Sigmoid colon (tissue), 3 donors: Measurements from ENCODE around the gene TXNRD2.

Experiments
- CTCF ChIP-seq, 4 experiments: fragments of 450-650 bp in 3 of 4; fragments of 200-600 bp in 1 of 4; IDR thresholded peaks; one replicate each; pipeline ENCODE4 v1.5.1; 2016 to 2019; ENCODE audit warnings: antibody characterized with exemption in 4 of 4, mild to moderate bottlenecking in 3 of 4, moderate library complexity in 2 of 4
- POLR2A ChIP-seq, 2 donors: fragments of 450-650 bp; IDR thresholded peaks; one replicate each; pipeline ENCODE4 v1.6.1; 2016; ENCODE audit warnings: antibody characterized with exemption in 2 of 2, mild to moderate bottlenecking in 2 of 2, moderate library complexity in 2 of 2

DNA sequence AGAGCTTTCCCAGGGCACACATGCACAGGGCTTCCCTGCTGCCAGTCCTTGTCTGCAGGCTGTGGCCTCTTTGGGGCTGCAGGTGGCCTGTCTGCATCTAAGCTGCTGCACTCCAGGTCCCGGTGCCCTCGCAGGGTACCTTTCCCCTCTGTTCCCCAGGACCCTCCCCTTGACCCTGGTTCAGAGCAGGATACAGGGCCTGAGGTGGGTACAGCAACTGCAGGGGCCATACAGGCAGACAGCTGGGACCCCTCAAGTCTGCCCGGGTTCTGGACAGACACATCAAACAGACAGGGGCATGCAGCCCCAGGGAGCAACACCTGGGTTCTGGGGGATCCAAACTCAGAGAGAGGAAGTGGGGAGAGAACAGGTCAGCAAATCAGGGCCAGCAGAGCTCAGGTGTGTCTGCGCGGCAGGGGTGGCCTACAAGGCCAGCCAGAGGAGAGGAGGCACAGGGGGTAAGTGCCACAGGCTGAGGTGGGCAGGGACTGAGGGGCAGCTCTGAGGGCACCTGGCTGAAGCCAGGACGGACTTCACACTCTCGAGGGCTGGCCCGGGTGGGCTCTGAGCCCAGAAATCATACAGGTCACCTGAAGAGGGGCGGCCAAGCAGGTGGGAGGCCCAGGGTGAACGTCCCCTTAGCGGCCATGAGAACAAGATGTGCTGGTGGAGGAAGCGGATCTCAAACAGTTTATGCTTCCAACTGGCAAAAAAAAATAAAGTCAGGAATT, 29.9 kb downstream of the TXNRD2 start:
- TF ChIP-seq POLR2A (IDR thresholded peaks at IDR 0.05) (no peak), CTCF (IDR thresholded peaks at IDR 0.05) (no peak)
